OCI-LY3 (cell line): ENCODE data around the gene MTCL3.

Experiments used
- H2AFZ ChIP-seq: fragments of 200-600, 300-600 bp; shearing (Covaris generic); 2 replicates; pipeline ENCODE4 v1.6.0; 2014; ENCODE audit warnings: antibody characterized with exemption, low read depth, low read length
- H3K27ac ChIP-seq: fragments of 200-600, 300-600 bp; sonication (generic); 2 replicates; pipeline ENCODE4 v1.5.1; 2014; ENCODE audit warnings: mild to moderate bottlenecking, low read length, moderate library complexity, mixed read lengths
- H3K27me3 ChIP-seq: fragments of 200-600, 300-600 bp; sonication (generic); 2 replicates; pipeline ENCODE4 v1.6.1; 2014; ENCODE audit warnings: low read depth, low read length, mixed read lengths
- H3K36me3 ChIP-seq: fragments of 200-600, 300-600 bp; sonication (generic); replicated peaks from 2 replicates; pipeline ENCODE3; 2014; ENCODE audit warnings: low read depth, low read length, mixed read lengths
- H3K4me1 ChIP-seq: fragments of 300-600, 200-600 bp; sonication (generic); 2 replicates; pipeline ENCODE4 v1.6.1; 2014; ENCODE audit warnings: low read length, mixed read lengths
- H3K4me2 ChIP-seq: fragments of 200-600, 300-600 bp; sonication (generic); 2 replicates; pipeline ENCODE4 v1.6.1; 2014; ENCODE audit warnings: low read length, mixed read lengths
- H3K4me3 ChIP-seq: fragments of 300-600, 200-600 bp; sonication (generic); 2 replicates; pipeline ENCODE4 v1.5.1; 2014; ENCODE audit warnings: antibody characterized with exemption, mild to moderate bottlenecking, low read length, moderate library complexity
- H3K79me2 ChIP-seq: fragments of 300-600, 200-600 bp; shearing (Covaris generic); 2 replicates; pipeline ENCODE4 v1.6.1; 2014; ENCODE audit warnings: mild to moderate bottlenecking, low read length, mixed read lengths
- H3K9ac ChIP-seq: fragments of 300-600, 200-600 bp; shearing (Covaris generic); 2 replicates; pipeline ENCODE4 v1.6.0; 2014; ENCODE audit warnings: mild to moderate bottlenecking, low read length, moderate library complexity
- H3K9me3 ChIP-seq: fragments of 200-600, 300-600 bp; shearing (Covaris generic); 2 replicates; pipeline ENCODE4 v1.6.1; 2014; ENCODE audit warnings: low read length, mixed read lengths; ENCODE audit not compliant: insufficient read depth
- H4K20me1 ChIP-seq: fragments of 200-600, 300-600 bp; sonication (generic); 2 replicates; pipeline ENCODE4 v1.6.1; 2016; ENCODE audit warnings: low read length, mixed read lengths; ENCODE audit not compliant: insufficient read depth
- EZH2phosphoT487 ChIP-seq: fragments of 200-600 bp; shearing (Covaris generic); IDR thresholded peaks from 2 replicates; pipeline ENCODE4 v1.6.1; 2018; ENCODE audit warnings: antibody characterized with exemption, mixed run types, low read depth
- TF ChIP-seq, protein P1 (sequence below): fragments of 200-600, 300-600 bp; sonication (generic); IDR thresholded peaks from 2 replicates; pipeline ENCODE4 v1.5.1; 2014; ENCODE audit warnings: antibody characterized with exemption, low read length, low read depth

MTCL3 gene

DNA sequence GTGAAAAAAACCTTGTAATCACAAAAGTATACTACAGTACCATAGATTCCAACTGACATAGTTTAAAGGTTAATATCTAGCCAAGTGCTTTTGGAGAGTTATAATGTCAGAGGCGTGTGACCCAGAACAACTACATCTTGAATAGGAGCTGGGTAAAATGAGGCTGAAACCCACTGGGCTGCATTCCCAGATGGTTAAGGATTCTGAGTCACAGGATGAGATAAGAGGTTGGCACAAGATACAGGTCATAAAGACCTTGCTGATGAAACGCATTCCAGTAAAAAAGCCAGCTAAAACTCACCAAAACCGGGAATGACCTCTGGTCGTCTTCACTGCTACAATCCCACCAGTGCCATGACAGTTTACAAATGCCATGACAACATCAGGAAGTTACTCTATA lies 37.5 kb downstream of the MTCL3 start:
- no peaks in the 10 kb centered on the region for H4K20me1 ChIP-seq
- H3K9ac ChIP-seq: no peak overlapping the region
- H3K36me3 ChIP-seq: no peaks in the 10 kb centered on the region
- H3K9me3 ChIP-seq: no peaks in the 10 kb centered on the region
- H3K4me1 ChIP-seq: peaks cover 16% of the 10 kb centered on the region
- H3K4me3 ChIP-seq: no peak overlapping the region
- no peak overlapping the region for H3K4me2 ChIP-seq
- no peak overlapping the region for H3K27ac ChIP-seq
- H2AFZ ChIP-seq: no peak overlapping the region
- no peak for TF ChIP-seq EZH2phosphoT487
- TF ChIP-seq, protein P1, sequence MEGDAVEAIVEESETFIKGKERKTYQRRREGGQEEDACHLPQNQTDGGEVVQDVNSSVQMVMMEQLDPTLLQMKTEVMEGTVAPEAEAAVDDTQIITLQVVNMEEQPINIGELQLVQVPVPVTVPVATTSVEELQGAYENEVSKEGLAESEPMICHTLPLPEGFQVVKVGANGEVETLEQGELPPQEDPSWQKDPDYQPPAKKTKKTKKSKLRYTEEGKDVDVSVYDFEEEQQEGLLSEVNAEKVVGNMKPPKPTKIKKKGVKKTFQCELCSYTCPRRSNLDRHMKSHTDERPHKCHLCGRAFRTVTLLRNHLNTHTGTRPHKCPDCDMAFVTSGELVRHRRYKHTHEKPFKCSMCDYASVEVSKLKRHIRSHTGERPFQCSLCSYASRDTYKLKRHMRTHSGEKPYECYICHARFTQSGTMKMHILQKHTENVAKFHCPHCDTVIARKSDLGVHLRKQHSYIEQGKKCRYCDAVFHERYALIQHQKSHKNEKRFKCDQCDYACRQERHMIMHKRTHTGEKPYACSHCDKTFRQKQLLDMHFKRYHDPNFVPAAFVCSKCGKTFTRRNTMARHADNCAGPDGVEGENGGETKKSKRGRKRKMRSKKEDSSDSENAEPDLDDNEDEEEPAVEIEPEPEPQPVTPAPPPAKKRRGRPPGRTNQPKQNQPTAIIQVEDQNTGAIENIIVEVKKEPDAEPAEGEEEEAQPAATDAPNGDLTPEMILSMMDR: no peak
- H3K27me3 ChIP-seq: no peaks in the 10 kb centered on the region
- no peaks in the 10 kb centered on the region for H3K79me2 ChIP-seq

DNA sequence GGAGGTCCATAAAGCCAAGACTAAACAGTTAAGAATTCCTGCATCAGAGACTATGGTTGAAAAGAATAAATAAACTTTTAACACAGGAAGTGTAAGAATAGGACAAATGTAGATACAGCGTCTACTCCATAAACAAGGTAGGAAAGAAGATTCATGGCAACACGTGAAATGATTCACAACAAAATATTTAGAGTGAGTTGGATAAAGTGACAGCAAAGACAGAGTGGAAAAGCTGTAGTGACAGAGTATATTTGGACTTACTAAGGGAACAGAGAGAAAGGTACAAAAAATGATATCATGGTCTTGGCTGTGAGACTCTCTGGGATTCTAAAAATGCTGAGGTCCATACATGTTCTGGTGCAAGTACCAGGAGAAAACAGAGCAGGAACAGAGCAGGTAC lies 38.0 kb downstream of the MTCL3 start:
- Histone ChIP-seq H3K27ac (no peak overlapping the region), H3K36me3 (no peaks in the 10 kb centered on the region), H3K27me3 (no peaks in the 10 kb centered on the region), H3K79me2 (no peaks in the 10 kb centered on the region), H2AFZ (no peak overlapping the region), H3K9me3 (no peaks in the 10 kb centered on the region), H3K4me1 (peaks cover 16% of the 10 kb centered on the region), H3K4me2 (no peak overlapping the region), H4K20me1 (no peaks in the 10 kb centered on the region), H3K4me3 (no peak overlapping the region), H3K9ac (no peak overlapping the region)
- TF ChIP-seq EZH2phosphoT487: no peak
- TF ChIP-seq, protein P1: no peak

DNA sequence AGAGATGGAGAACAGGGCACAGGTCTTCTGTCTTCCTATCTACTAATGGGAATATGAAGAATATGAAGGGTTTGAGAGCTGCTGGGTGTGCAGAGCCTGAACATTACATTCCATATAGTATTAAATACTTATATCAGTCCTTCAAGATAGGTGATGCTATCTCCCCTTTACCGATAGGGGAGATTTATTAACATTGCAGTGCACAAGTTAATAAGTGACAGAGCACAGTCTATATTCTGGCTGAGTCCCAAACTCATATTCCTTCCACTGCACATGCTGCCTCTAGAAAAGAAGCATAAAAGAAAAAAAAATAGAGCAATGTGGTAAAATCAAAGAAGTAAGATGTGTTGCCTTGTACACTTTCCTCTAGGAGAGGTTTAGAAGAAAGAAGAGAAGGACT lies 41.5 kb downstream of the MTCL3 start:
- Histone ChIP-seq H3K9me3 (no peaks in the 10 kb centered on the region), H3K27me3 (no peaks in the 10 kb centered on the region), H4K20me1 (no peaks in the 10 kb centered on the region), H2AFZ (no peak overlapping the region), H3K4me2 (no peak overlapping the region), H3K36me3 (no peaks in the 10 kb centered on the region), H3K27ac (no peak overlapping the region), H3K79me2 (no peaks in the 10 kb centered on the region), H3K9ac (no peak overlapping the region), H3K4me1 (no peaks in the 10 kb centered on the region), H3K4me3 (no peak overlapping the region)
- no peak for TF ChIP-seq EZH2phosphoT487
- TF ChIP-seq, protein P1: no peak

DNA sequence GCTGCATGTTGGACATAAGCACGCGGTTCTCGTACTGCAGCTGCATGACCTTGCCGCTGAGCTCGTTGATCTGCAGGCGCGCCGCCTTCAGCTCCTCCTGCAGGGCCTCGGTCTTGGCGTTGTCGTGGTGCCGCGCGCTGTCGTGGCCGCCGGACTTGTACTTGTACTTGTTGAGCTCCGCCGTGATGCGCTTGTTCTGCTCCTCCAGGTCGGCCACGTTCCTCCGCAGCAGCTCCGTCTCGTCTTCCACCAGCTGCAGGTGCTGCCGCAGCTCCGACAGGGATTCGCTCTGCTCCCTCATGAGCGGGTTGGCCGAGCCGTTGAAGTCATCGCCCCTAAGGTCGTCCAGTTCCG lies 43.3 kb downstream of the MTCL3 start:
- Histone ChIP-seq H3K4me3 (no peak overlapping the region), H3K9ac (no peak overlapping the region), H3K4me1 (peaks cover 9% of the 10 kb centered on the region), H2AFZ (no peak overlapping the region), H3K9me3 (no peaks in the 10 kb centered on the region), H3K27me3 (no peaks in the 10 kb centered on the region), H3K79me2 (no peaks in the 10 kb centered on the region), H3K27ac (no peak overlapping the region), H3K4me2 (no peak overlapping the region), H3K36me3 (no peaks in the 10 kb centered on the region), H4K20me1 (no peaks in the 10 kb centered on the region)
- TF ChIP-seq EZH2phosphoT487: no peak
- TF ChIP-seq, protein P1: no peak
